ENCODE results near the gene PYM1.
"Not testable (repeated sequence)": the region's sequence is repeated elsewhere in the genome, so short reads cannot be mapped to it uniquely, and the experiment has no call there.

The PYM1 gene

DNA sequence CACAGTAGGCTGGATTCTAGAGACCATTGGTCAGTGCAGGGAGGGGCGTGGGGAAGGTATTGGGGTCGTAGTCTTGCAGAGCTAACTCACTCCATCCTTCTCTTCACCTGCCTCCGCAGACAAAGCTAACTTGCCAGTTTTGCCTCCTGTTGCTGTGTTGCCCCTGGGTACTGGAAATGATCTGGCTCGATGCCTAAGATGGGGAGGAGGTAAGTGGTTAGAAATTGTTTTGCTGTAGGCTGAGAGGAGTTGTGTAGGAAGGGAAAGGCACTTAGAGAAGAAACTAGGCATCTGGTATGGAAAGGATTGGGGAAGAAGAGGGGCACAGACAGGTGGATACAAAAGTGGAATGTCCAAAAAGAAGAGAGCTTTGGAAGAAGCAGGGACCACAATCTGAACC, 14.4 kb upstream of the PYM1 start:
- in situ Hi-C loops (cut with MboI; ENCODE audit: low pct_unique_long_range_greater_than_20kb, low sequenced_read_pairs), result no loop called here
- no peak for DNase-seq

DNA sequence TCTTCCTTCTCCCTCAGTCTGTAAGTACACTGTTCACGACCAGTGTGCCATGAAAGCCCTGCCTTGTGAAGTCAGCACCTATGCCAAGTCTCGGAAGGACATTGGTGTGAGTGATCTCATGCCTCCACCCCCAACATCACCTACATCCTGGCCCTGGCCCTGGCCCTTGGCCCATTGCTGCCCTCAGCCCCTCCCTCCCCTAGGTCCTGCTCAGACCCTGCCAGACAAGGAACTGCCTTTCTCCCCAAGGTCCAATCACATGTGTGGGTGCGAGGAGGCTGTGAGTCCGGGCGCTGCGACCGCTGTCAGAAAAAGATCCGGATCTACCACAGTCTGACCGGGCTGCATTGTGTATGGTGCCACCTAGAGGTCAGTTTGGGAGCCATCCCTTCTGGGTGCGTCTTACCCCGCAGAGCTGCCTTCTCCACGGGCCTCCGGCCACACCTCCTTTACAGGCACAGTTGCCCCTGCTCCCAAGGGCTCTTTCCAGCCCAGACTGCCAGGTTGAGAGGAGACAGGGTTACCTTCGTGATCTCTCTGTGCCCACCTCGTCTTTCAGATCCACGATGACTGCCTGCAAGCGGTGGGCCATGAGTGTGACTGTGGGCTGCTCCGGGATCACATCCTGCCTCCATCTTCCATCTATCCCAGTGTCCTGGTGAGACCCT, 12.5 kb upstream of the PYM1 start:
- in situ Hi-C loops (cut with MboI; ENCODE audit: low pct_unique_long_range_greater_than_20kb, low sequenced_read_pairs), result no loop called here
- DNase-seq, result peak; percentile 88

DNA sequence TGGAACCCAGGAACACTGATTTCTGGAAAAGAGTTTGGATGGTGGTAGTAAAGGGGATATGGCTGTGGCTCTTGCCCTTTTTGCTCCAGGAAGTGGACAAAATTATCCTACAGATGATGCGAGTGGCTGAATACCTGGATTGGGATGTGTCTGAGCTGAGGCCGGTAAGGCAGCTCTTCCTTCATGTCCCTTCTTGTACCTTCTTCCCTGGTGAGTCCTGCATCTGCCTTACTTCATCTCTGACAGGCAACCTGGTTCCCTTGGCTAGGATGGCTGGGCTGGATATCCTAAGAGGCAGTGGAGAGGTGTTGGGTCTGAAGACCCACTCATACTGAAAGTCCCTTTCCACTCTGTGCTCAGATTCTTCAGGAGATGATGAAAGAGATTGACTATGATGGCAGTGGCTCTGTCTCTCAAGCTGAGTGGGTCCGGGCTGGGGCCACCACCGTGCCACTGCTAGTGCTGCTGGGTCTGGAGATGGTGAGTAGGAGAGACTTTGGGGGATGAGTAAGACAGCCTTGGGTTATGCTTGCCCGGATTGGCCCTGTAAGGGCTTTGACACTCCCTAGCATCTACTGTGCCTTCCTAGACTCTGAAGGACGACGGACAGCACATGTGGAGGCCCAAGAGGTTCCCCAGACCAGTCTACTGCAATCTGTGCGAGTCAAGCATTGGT, 11.3 kb upstream of the PYM1 start:
- in situ Hi-C loops (cut with MboI; ENCODE audit: low pct_unique_long_range_greater_than_20kb, low sequenced_read_pairs), result no loop called here
- DNase-seq, result no peak

DNA sequence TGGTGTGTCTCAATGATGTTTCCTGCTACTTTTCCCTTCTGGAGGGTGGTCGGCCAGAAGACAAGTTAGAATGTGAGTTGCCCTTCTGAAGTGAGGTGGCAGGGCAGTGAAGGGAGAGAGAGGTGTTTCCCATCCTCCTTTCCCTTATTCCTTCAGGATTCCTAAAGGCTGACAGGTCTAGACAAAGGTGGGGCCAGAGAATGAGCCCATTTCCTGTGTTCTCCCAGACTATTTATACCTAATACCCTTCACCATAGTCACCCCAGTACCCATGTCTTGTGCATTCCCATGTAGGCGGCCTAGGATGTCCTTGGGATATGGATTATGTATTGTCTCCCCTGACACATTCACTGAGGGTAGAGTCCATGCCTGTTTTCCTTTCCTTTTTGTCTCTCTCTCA, 10.3 kb upstream of the PYM1 start:
- no peak for DNase-seq
- in situ Hi-C loops (cut with MboI; ENCODE audit: low pct_unique_long_range_greater_than_20kb, low sequenced_read_pairs), result no loop called here

DNA sequence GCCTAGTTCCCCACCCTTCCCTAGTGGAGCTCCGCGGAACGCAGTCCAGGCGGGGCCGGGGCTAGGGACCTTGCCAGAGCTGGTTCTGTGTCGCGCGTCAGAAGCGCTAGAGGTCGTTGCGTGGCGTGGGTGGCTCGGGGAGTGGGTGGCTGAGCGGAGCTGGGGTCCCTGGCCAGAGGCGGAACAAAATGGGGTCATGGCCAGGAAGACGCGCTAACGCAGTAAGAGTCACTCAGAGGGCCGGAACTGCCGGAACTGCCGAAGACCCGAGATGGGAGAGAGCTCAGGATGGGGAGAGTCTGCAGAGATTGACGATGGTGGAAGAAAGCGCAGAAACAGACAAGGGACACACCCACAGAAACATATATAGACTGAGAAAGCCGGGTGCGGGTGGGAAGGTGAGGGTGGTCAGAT, 8.1 kb upstream of the PYM1 start:
- in situ Hi-C loops (cut with MboI; ENCODE audit: low pct_unique_long_range_greater_than_20kb, low sequenced_read_pairs), result no loop called here
- DNase-seq, result no peak

DNA sequence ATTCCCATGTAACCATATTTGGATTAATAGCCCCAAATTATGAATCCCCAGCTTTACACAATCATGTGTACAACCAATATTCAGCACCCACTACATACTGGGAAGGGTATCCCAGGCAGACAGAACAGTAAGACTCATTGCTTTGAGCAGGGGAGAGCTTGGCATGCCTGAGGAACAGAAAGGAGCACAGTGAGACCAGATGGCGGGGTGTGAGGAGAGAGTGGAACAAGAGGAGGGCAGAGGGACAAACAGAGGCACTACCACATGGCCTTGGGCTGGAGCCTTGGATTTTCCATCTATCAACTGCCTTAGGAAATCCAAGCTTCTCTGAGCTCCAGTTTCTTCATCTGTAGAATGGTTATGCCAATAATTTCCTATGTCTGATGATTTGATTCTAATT, 7.1 kb upstream of the PYM1 start:
- in situ Hi-C loops (cut with MboI; ENCODE audit: low pct_unique_long_range_greater_than_20kb, low sequenced_read_pairs), result no loop called here
- no peak for DNase-seq

DNA sequence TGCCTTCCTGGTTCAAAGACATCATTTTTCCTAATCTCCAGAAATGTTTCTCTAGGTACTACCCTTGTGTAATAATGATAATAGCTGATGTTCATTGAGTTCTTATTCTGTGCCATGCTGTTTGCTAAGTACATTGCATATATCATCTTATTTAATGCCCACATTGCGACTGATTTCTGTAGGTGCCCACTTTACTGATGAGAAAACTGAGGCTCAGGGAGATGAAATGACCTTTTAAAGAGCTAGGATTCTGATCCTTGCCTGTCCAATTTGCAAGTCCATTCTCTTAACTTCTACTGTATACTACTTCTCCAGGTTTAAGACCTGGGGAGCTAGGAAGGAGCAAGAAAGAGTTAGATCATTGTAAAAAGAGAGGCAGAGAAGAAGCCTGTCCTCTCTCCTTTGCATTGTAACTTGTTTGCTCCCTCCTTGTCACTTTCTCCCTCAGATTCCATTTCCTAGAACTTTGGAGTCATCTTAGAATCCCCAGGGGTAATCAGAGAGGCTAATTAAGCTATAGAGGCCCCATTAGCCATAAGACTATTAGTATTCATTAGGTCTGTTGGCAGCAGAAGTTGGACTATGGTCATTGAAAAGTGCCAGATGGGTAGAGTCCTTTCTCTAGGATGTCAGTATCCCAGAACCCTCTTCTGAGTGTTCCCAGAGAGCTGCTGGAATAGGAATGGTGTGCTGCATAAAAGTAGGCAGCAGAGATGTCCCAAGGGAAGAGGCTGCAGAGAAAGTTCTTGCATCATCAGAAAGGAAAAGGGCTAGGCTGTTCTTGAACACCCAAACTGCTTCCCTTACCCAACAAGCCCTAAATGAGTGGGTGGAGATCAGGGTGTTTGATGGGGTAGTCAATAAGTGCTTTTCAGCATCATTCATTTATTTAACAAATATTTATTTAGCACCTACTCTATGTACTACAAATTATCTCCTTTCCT, 6.4 kb upstream of the PYM1 start:
- in situ Hi-C loops (cut with MboI; ENCODE audit: low pct_unique_long_range_greater_than_20kb, low sequenced_read_pairs), result no loop called here
- DNase-seq, result no peak

DNA sequence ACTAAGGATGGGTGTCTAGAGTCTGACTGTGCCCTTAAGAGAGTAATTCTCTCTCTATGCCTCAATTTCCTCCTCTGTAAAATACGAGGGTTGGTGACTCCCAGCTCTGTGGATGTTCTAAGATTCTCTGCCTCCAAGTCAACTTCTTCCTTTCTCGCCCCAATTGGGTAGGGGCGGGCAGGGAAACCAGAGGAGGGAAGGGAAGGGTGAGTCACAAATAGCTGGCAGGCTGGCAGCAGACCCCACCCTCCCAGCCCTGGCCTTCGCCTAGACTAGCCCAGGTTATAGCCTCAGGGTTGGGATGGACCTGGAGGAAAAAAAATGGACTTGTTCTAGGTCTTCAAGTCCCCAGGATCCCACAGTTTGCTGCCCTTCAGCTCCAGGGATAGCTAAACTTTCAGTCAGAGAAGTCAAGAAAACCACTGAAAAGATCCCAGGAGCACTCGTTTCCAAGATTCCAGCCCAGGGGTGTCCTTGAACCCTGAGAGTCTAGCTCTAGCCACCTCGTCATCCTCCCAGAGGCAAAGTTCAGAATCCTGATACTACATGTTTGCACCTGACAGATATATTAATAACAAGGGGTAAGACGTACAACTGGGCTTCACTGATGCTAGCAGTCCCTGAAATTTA, 5.6 kb upstream of the PYM1 start:
- peak; percentile 22 for DNase-seq
- in situ Hi-C loops (cut with MboI; ENCODE audit: low pct_unique_long_range_greater_than_20kb, low sequenced_read_pairs), result no loop called here

DNA sequence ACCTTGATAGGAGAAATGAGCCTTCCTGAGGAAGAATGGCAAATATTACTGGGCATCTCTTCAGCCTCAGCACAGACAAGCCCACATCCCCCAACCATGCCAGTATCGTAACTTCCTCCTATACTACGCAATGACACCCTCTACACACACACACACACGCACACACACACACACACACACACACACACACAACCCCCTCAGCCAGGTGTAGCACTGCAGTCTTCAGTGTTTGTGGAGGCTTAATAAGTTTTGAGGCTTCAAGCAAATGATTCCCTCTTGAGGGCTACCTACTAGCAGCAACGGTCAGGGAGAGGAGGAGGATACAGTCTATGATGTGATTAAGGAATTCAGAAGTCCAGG, 4.8 kb upstream of the PYM1 start:
- peak; percentile 74 for DNase-seq
- in situ Hi-C loops (cut with MboI; ENCODE audit: low pct_unique_long_range_greater_than_20kb, low sequenced_read_pairs), result no loop called here

DNA sequence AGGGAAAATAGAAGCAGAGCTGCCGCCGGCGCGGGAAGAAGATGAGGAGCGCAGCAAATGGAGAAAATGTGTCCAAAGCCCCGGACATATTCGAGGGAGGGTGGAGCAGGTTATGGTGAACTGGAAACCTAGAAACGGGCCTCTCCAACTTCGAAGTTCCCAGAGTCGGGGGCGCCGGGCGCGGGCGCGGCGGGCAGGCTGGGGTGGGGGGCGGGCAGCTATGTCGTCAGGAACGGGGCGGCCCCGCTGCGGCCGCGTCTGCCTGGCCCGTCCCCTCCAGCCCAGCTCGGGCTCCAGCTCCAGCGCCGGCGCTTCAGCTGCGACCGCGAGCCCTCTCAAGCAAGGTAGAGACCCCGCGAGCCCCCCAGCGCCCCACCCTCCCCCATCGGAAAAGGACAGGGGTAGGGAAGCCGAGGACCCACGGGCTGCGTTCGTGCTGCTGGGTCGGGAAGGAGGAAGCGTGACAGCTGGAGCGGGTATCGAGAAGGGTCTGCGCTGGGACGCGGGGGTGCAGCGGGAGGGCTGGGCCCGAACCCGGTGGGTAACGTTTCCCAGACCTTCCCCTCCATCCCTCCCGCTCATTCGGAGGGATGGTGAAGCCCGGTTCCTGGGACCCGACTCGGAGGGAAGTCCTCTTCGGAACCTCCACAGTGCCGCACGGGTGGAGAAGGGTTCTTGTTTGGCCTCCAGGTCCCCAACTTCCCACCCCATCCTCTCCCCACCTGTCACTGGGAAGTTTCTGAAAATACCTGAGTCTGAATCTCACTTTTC, 4.3 kb upstream of the PYM1 start:
- DNase-seq, result no peak
- in situ Hi-C loops (cut with MboI; ENCODE audit: low pct_unique_long_range_greater_than_20kb, low sequenced_read_pairs), result no loop called here

DNA sequence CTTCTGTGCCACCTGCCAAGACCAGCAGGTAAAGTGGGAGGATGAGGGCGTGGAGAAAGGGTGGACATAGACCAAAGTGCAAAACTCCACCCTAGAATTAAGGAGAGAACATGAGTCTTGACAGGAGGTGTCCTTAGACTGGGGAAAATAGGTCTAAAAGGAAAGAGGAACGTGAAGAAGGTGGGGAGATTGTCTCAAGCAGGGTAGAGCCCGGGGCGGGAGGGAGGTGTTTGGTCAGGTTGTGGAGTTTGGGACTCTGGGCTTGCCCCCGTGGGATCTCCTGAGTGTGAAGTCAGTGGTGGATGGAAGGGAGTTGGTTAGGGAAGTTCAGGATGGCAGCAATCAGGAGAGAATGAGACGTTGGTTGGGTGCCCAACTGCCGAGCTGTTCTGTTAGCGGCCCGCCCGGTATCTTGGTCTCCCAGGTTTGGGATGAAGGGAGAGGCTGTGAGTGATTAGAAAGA, 3.7 kb upstream of the PYM1 start:
- in situ Hi-C loops (cut with MboI; ENCODE audit: low pct_unique_long_range_greater_than_20kb, low sequenced_read_pairs), result no loop called here
- DNase-seq, result no peak

DNA sequence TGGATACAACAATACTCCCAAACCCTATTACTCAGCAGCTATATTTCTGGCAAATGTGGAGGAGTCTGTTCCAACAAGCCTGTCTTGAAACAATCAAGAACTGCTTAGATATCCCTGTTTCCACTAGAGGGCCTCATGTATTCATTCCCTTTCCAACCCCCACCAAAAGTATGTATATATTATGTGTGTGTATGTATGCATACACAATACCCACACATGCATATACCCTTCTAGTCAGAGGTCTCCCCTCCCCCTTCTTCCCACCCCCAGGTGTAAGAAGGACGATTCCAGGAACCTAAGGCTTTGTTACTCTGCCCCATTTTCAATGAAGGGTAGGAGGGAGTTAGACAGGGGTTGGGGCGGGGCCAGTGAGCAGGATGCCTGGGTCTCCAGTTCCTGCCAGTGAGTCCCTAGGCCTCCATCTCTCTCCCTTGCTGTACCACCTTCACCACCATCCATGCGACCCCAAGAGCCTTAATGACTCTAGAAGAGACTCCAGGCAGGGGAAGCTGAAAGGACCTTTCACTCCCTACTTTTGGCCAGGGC, 3.1 kb upstream of the PYM1 start, which contains the start of gene DGKA:
TSS of gene DGKA (plus strand) at position 392 of the 546 bp plus-strand sequence. CDS start 5,342 bp downstream, outside the sequence.
- in situ Hi-C loops (cut with MboI; ENCODE audit: low pct_unique_long_range_greater_than_20kb, low sequenced_read_pairs), result no loop called here
- DNase-seq, result peak; percentile 88

DNA sequence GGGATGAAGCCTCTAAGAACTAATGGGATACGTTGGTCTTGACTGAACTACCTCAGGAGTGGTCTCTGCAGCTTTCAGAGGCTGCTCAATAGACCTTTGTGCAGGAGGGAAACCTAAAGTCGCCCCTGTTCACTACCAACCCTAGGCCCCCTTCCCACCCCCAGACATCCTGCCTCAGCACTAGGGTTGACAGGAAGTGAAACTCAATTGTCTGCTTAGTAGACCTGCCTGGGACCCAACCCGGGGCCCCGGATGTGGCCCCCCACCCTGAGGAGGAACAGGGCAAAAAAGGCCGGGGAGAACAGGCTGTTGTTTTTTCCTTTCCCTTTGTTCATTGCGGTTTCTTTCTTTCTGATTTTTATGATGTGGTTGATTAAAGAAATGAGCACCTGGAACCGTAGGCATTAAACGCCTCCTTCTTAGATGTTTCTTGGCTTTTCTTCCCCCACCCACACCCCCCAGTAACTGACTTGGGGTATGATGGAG, 1.7 kb upstream of the PYM1 start:
- peak; percentile 24 for DNase-seq
- in situ Hi-C loops (cut with MboI; ENCODE audit: low pct_unique_long_range_greater_than_20kb, low sequenced_read_pairs), result no loop called here

DNA sequence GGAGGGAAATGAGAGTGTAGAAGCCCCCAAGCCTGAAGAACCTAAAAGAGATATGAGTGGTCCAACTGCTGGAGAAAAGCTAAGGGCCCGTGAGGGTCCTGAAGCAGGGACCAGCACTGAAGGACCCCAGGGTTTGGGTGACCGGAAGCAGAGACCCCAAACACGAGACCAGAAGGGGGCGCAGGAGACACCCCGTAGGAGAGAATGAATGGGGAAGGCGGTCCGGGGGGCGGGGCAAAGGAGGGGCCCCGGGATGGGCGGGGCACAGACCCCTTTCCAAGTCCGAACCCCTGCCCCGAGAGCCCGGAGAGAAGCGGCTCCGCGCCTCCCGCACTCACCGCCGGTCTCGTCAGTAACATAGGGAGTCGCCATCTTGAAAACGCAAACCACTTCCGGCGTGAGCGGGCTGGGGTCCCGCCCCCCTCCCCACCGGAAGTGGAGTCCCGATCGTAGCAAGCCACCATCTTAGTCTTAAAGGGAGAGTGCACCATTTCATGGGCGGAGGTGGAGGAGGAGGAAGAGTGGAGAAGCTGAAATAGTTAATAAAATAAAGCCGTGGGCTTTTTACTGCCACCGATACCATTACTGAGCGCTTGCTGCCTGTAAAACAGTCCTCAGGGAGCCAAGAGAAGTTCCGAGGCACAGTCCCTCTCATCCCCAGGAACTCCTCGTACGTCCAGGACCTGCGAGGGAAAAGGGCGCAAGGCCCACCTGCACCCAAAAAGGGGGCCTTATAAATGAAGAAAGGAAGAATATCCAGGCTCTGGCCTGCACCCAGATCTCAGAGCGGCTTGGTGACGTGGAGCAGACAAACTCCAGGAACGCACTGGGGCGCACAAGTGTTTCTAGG, 731 bp downstream of the PYM1 start:
- in situ Hi-C loops (cut with MboI; ENCODE audit: low pct_unique_long_range_greater_than_20kb, low sequenced_read_pairs), result no loop called here
- DNase-seq, result peak; percentile 97

DNA sequence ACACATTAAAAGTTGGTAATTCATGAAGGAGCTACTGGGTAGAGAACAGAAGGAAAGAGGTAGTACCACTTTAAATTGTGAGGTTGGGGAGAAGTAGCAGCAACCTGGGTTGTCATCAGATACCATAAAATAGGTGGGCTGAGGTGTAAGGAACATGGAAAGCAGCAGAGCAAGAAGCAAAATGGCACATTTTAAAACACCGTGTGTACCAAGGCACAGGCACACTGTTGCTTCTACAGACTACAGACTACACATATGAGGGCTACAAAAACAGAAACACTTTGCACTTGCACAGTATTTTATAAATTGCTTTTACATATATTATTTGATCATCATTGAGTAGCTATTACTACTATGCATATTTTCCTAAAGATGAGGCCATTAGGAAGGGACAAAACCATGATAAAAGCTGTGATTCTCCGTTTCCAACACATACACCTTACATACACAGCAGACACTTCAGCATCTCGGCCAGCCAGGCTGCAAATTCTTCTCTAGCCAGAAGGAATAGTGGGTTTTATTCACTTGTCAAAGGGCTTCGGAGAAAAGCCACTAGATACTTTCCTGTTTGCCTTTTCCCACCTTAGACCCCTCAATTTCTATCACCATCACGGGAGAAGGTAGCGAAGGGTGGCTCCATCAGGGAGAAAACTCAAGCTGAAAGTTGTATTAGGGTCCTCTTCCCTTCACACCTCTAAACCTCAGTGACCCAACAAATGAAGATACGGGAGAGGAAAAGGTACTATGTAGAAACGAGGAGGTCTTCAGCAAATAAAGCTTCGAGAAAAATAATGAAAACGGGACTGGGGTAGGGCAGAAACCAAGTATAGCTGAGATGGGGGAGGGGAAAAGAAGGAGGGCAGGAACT, 1.6 kb downstream of the PYM1 start:
- in situ Hi-C loops (cut with MboI; ENCODE audit: low pct_unique_long_range_greater_than_20kb, low sequenced_read_pairs), result no loop called here
- DNase-seq, result no peak

DNA sequence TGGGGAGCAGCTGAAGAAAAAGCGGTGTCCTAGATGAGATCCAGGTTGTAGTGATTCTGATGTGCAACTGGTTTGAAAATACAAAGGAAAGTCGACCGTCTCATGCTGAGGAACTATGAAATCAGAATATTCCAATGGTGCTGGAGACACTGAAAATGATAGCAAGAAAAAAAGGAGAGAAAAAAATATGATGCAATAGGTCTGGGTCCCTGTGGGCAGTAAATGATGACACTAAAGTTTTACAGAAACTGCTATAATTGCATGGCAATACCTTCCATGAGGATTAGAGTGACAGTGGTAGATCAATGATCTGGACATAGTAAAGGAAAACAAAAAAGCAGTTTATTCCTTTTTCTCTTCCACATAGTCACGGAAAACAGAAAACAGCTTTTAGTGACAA, 2.3 kb downstream of the PYM1 start:
- in situ Hi-C loops (cut with MboI; ENCODE audit: low pct_unique_long_range_greater_than_20kb, low sequenced_read_pairs), result no loop called here

DNA sequence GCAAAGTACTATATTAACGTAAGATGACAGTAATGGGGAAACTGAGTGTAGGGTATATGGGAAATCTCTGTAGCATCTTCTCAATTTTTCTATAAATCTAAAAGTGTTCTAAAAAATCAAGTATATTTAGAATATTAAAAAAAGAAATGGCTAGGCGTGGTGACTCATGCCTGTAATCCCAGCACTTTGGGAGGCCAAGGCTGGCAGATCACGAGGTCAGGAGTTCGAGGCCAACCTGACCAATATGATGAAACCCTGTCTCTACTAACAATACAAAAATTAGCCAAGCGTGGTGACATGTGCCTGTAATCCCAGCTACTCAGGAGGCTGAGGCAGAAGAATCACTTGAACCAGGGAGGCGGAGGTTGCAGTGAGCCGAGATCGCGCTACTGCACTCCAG, 4.0 kb downstream of the PYM1 start:
- in situ Hi-C loops (cut with MboI; ENCODE audit: low pct_unique_long_range_greater_than_20kb, low sequenced_read_pairs); DNase-seq: not testable (repeated sequence)

More for the DNA sequence above, 2.3 kb downstream of the PYM1 start:
- DNase-seq, result no peak

All from KBM-7 (cell line).